Activated CD8-positive, alpha-beta T cell treated with anti-CD3 and anti-CD28 coated beads for 36 hours (primary cell): ENCODE data around the gene CDH12. TPM values are rescaled to one million over a fixed set of nuclear protein-coding genes. Genes with fewer than 3 reads are reported as not detected.

ENCODE experiments used
- ATAC-seq: fragments of 200-7000 bp; cut with Tn5 transposase; one replicate; pipeline ENCODE4 v1.10.0; 2021; ENCODE audit warnings: mild to moderate bottlenecking, moderate library complexity
- CTCF ChIA-PET: fragments of 350-600 bp; sonication (Branson Sonifier 250); formaldehyde crosslinking; loops from one replicate; lab custom pipeline; 2021; ENCODE audit warnings: antibody characterized with exemption; lab: Charles Lee
- POLR2A ChIA-PET: fragments of 350-600 bp; sonication (Branson Sonifier 250); formaldehyde crosslinking; loops from one replicate; lab custom pipeline; 2021; ENCODE audit warnings: antibody characterized with exemption; lab: Charles Lee
- DNase-seq: peaks from one replicate; pipeline ENCODE4 v3.0.0-alpha.2; 2020
- H3K27ac Mint-ChIP-seq: one replicate; pipeline ENCODE4 v1.8.0; 2021; ENCODE audit warnings: mild to moderate bottlenecking, mixed read lengths
- H3K27me3 Mint-ChIP-seq: one replicate; pipeline ENCODE4 v1.8.0; 2021; ENCODE audit warnings: mixed read lengths
- H3K36me3 Mint-ChIP-seq: one replicate; pipeline ENCODE4 v1.8.0; 2021; ENCODE audit warnings: low read depth, mixed read lengths
- H3K4me1 Mint-ChIP-seq: one replicate; pipeline ENCODE4 v1.8.0; 2021; ENCODE audit warnings: low read depth, mixed read lengths
- H3K4me3 Mint-ChIP-seq: one replicate; pipeline ENCODE4 v1.8.0; 2021; ENCODE audit warnings: mild to moderate bottlenecking, moderate library complexity, mixed read lengths
- H3K9me3 Mint-ChIP-seq: one replicate; pipeline ENCODE4 v1.8.0; 2021; ENCODE audit warnings: mixed read lengths
- CTCF ChIP-seq: fragments of 200-600 bp; IDR thresholded peaks from one replicate; pipeline ENCODE4 v1.8.0; 2022; ENCODE audit warnings: antibody characterized with exemption, mild to moderate bottlenecking
- intact Hi-C: fragments of 100-400 bp; cut with micrococcal nuclease; formaldehyde crosslinking; loops from one replicate; pipeline ENCODE4 v1.10.0; 2022
- total RNA-seq, 2 experiments: library from RNA; stranded (reverse); gene quantifications; one replicate each; pipeline ENCODE4 v1.2.3, GENCODE V29; 2021

The CDH12 gene
- total RNA-seq, 2 experiments from 2014 or later = not detected

GRCh38 chr5:22572941-22573340, 280.2 kb downstream of the CDH12 start:
- POLR2A ChIA-PET = no interaction called here
- H3K27me3 Mint-ChIP-seq = no peaks in the 10 kb centered on the region
- no peak for DNase-seq
- no peak overlapping the region for H3K4me3 Mint-ChIP-seq
- H3K4me1 Mint-ChIP-seq = no peaks in the 10 kb centered on the region
- intact Hi-C loops = no loop called here
- H3K36me3 Mint-ChIP-seq = no peaks in the 10 kb centered on the region
- CTCF ChIA-PET = no interaction called here
- no peaks in the 10 kb centered on the region for H3K9me3 Mint-ChIP-seq
- ATAC-seq = no peak
- H3K27ac Mint-ChIP-seq = no peak overlapping the region
- no peak for TF ChIP-seq CTCF

GRCh38 chr5:22567983-22568382, 285.2 kb downstream of the CDH12 start:
- H3K4me1 Mint-ChIP-seq = no peaks in the 10 kb centered on the region
- POLR2A ChIA-PET = no interaction called here
- no peaks in the 10 kb centered on the region for H3K27me3 Mint-ChIP-seq
- peaks cover 2% of the 10 kb centered on the region for H3K9me3 Mint-ChIP-seq
- TF ChIP-seq CTCF = no peak
- H3K27ac Mint-ChIP-seq = no peak overlapping the region
- no peak overlapping the region for H3K4me3 Mint-ChIP-seq
- DNase-seq (no peak), ATAC-seq (no peak)
- CTCF ChIA-PET = no interaction called here
- H3K36me3 Mint-ChIP-seq = no peaks in the 10 kb centered on the region
- intact Hi-C loops = no loop called here

GRCh38 chr5:22560147-22560546, 293.0 kb downstream of the CDH12 start:
- H3K27me3 Mint-ChIP-seq = no peaks in the 10 kb centered on the region
- no peaks in the 10 kb centered on the region for H3K4me1 Mint-ChIP-seq
- H3K27ac Mint-ChIP-seq = no peak overlapping the region
- CTCF ChIA-PET = no interaction called here
- ATAC-seq = no peak
- POLR2A ChIA-PET = no interaction called here
- no peak overlapping the region for H3K4me3 Mint-ChIP-seq
- TF ChIP-seq CTCF = no peak
- peaks cover 5% of the 10 kb centered on the region for H3K9me3 Mint-ChIP-seq
- no peaks in the 10 kb centered on the region for H3K36me3 Mint-ChIP-seq
- no peak for DNase-seq
- intact Hi-C loops = no loop called here

GRCh38 chr5:22557251-22557650, 295.9 kb downstream of the CDH12 start:
- H3K27ac Mint-ChIP-seq = no peak overlapping the region
- CTCF ChIA-PET = no interaction called here
- H3K27me3 Mint-ChIP-seq = no peaks in the 10 kb centered on the region
- no peak overlapping the region for H3K4me3 Mint-ChIP-seq
- no peak for DNase-seq
- peaks cover 5% of the 10 kb centered on the region for H3K9me3 Mint-ChIP-seq
- POLR2A ChIA-PET = no interaction called here
- H3K36me3 Mint-ChIP-seq = no peaks in the 10 kb centered on the region
- no peaks in the 10 kb centered on the region for H3K4me1 Mint-ChIP-seq
- TF ChIP-seq CTCF = no peak
- intact Hi-C loops = no loop called here
- ATAC-seq = no peak

- no peaks in the 10 kb centered on the region for H3K36me3 Mint-ChIP-seq
Measured at GRCh38 chr5:22554475-22554874, 298.7 kb downstream of the CDH12 start.

More at GRCh38 chr5:22554475-22554874, 298.7 kb downstream of the CDH12 start:
- ChIA-PET POLR2A (no interaction called here), CTCF (no interaction called here)
- ATAC-seq (no peak), DNase-seq (no peak)
- no peak for TF ChIP-seq CTCF
- intact Hi-C loops = no loop called here
- Mint-ChIP-seq H3K9me3 (peaks cover 9% of the 10 kb centered on the region), H3K27ac (no peak overlapping the region), H3K27me3 (no peaks in the 10 kb centered on the region), H3K4me1 (no peaks in the 10 kb centered on the region), H3K4me3 (no peak overlapping the region)
